ENCODE results near the gene DMBX1.

DNA sequence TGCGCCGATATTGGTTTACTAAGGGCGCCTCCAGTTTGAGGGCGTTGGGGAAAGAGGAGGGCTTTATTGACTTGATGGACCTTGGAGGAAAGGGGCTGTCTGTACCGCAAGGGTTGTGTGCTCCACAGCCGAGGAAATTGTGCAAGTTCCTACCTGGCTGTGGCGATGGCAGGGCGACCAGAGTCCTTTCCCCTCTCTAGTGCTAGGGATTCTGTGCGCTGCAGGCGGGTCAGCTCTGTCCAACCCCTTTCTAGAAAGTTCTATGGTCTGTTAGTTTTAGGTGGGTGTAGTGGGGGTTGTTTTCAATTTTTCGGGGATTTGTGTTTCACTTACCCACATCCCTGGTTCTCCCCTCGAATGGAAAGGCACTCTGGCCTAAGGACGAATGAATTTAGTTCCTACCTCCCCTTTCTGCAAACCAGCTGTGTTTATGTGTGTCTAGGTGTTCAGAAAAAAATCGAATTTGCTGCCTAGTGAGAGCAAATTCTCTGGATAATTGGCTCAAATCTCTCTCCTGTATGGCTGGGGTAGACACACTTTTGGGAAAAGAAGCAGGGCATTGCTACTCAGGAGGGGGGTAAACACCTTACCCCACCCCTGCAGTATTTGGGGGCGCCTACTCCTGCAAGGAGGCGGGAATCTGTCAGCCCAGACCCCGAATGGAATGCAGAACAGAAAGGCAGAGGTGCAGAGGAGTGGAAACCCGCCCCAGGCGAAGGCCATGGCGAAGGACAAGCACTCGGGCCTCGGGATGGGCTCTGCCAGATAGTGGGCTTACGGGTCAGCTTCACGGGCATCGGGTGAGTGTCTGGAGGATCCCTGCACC is 2.0 kb downstream of the DMBX1 start:
- no peak for TF ChIP-seq POLR2A (IDR thresholded peaks at IDR 0.05)
- no peak for TF ChIP-seq CTCF (IDR thresholded peaks at IDR 0.05)

Data from lower leg skin (tissue), 3 donors.